Measurements from ENCODE around the gene ARHGAP28.

- TF ChIP-seq EP300 (IDR thresholded peaks at IDR 0.05) (no peak), POLR2A (IDR thresholded peaks at IDR 0.05; ENCODE audit: low read depth) (no peak)
- TF ChIP-seq, protein P1, sequence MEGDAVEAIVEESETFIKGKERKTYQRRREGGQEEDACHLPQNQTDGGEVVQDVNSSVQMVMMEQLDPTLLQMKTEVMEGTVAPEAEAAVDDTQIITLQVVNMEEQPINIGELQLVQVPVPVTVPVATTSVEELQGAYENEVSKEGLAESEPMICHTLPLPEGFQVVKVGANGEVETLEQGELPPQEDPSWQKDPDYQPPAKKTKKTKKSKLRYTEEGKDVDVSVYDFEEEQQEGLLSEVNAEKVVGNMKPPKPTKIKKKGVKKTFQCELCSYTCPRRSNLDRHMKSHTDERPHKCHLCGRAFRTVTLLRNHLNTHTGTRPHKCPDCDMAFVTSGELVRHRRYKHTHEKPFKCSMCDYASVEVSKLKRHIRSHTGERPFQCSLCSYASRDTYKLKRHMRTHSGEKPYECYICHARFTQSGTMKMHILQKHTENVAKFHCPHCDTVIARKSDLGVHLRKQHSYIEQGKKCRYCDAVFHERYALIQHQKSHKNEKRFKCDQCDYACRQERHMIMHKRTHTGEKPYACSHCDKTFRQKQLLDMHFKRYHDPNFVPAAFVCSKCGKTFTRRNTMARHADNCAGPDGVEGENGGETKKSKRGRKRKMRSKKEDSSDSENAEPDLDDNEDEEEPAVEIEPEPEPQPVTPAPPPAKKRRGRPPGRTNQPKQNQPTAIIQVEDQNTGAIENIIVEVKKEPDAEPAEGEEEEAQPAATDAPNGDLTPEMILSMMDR (IDR thresholded peaks at IDR 0.05) = no peak
Observed at GRCh38 chr18:6860804-6861448, 131.4 kb downstream of the ARHGAP28 start.
